NCI-H2196 treated with DMSO at 0.1 percent for 48 hours (cell line): ENCODE results near the gene ZNF784.
A peak's percentile ranks its signal among the peaks of the same experiment; 100 is the strongest.
"Not testable (repeated sequence)": the region's sequence is repeated elsewhere in the genome, so short reads cannot be mapped to it uniquely, and the experiment has no call there.

Experiments
- DNase-seq: peaks from one replicate; lab custom pipeline; 2025; ENCODE audit not compliant: unreplicated experiment; lab: John Stamatoyannopoulos, UW

Gene ZNF784

GRCh38 chr19:55586976-55587668 is 37.2 kb downstream of the ZNF784 start:
- DNase-seq, result peak; percentile 88

DNA sequence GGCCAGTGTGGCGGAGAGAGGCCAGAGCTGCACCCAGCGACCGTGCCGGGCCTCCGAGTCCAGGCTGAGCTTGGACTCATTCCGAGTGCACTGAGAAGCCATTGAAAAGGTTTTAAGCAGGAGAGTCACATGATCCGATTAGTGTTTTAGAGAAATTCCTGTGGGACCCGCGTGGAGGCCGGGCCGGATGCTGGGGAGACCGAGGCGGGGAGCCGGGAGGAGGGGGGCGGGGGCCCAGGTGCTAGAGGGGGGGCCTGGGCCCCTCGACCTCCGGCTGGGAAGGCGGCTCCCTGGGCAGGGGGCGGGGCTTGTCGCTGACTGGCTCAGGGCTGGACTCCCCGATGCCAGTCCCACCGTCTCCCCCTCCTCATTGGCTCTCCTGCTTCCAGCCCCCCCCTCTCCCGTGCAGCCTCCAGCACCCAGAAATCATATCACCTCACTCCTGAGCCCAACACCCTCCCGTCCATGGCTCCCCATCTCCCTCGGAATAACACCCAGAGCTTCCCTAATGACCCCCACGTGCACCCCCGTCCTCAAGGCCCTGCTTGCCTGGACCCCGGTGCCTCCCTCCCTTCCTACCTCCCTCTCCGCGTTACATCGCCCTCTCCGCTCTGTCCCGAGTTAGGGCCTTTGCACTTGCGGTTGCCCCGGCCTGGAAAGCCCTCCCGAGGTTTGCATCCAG is 38.6 kb downstream of the ZNF784 start:
- DNase-seq, result peak; percentile 51

DNA sequence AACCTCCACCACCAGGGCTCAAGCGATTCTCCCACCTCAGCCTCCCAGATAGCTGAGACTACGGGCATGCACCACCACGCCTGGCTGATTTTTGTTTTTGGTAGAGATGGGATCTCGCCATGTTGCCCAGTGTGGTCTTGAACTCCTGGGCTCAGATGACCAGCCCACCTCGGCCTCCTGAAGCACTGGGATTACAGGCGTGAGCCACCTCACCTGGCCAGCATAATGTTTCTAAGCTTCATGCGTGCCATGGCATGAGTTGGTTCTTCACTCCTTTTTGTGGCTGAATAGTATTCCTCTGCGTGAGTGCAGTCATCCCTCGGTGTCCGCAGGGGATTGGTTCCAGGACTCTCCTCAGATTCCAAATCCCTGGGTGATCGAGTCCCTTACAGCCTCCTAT is 39.5 kb downstream of the ZNF784 start:
- DNase-seq, result no peak

DNA sequence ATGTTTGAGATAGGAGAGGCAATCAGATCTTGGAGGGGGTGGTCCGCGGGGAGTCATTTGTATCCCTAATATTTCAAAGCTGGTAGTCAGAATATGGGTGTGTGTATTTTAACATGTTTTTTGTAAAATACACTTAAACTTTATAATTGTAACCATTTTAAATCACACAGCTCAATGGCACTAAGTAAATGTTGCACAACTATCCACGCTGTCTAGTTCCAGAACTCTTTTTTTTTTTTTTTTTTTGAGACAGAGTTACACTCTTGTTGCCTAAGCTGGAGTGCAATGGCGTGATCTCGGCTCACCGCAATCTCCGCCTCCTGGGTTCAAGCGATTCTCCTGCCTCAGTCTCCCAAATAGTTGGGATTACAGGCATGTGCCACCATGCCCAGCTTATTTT is 40.5 kb downstream of the ZNF784 start:
- DNase-seq, result not testable (repeated sequence)

- not testable (repeated sequence) for DNase-seq
These were observed 42.1 kb downstream of the ZNF784 start for GRCh38 chr19:55582284-55582683.

GRCh38 chr19:55581823-55582223 is 42.5 kb downstream of the ZNF784 start:
- peak; percentile 49 for DNase-seq

DNA sequence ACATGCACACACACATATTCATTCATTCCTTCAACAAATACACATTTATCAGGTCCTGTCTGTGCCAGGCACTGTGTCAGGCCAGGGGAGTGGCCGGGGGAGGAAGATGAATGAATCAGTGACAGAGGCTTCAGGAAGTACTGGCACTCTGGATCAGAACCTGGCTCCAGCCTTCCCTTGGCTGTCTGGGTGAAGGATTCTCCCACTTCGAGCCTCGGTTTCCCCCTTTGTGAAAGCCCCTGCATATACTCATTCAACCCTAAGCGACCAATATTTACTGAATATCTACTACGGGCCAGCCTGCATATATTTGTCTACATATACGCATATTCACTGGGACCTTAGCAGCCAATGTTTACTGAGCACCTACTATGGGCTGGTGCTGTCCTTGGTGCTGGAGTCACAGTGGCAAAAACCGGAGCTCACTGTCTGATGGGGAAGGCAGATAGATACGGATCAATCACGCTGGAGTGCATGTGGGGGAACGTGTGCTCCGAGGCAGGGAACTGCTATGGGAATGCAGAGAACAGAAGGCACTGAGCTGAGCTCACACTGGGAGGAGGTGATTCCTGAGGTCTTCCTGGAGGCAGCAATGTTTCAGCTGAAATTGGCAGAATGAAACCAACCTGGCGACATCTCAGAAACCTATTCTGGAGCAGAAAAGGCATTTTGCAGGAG is 43.1 kb downstream of the ZNF784 start:
- no peak for DNase-seq

GRCh38 chr19:55580628-55581144 is 43.7 kb downstream of the ZNF784 start, which contains the start of gene ZNF579:
Gene ZNF579 (minus strand): TSS chr19:55580848. CDS start chr19:55579639, 1,209 bp downstream.
- peak; percentile 78 for DNase-seq

- no peak for DNase-seq
These were observed 44.4 kb downstream of the ZNF784 start for GRCh38 chr19:55579766-55580621.

GRCh38 chr19:55578761-55579747 is 45.3 kb downstream of the ZNF784 start:
- DNase-seq, result no peak

DNA sequence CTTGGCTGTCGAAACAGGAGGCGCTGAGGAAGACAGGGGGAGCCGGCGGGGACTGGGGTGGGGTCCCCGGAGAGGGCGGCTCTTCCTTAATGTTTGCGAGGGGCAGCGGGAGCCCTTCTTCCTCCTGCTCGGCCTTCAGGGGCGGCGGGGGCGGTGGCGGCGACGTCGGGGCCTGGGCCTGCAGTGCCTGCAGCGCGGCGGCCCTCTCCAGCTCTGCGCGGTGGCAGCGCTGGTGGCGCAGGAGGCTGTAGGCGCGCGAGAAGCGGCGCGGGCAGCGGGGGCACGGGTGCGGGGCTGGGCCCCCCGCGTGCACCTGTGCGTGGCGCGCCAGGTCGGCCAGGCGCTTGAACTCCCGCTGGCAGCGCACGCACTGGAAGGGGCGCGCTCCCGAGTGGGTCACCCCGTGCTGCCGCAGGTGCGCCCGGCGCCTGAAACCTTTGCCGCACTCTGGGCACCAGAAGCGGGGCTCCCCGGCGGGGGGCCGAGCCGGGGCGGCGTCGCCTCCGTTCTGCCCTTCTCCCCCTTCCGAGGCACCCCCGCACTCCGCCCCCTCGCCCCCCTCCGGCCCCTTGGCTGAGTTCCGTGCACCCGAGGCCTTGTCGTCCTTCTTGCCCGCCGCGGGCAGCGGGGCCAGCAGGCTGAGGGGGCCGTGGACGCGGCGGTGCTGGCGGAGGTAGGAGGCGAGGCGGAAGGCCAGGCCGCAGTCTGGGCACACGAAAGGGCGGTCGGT is 46.2 kb downstream of the ZNF784 start:
- no peak for DNase-seq

GRCh38 chr19:55576746-55577145 is 47.6 kb downstream of the ZNF784 start:
- no peak for DNase-seq

- DNase-seq, result not testable (repeated sequence)
These were observed 50.4 kb downstream of the ZNF784 start for GRCh38 chr19:55573929-55574328.
